GM18511 (cell line): ENCODE data around the gene HNMT.
"Not testable (repeated sequence)": the region's sequence is repeated elsewhere in the genome, so short reads cannot be mapped to it uniquely, and the experiment has no call there.

Experiments used
- ATAC-seq: cut with Tn5 transposase; IDR thresholded peaks from one replicate; pipeline ENCODE4 v1.9.1; 2021; ENCODE audit warnings: mild to moderate bottlenecking, moderate library complexity; ENCODE audit not compliant: unreplicated experiment

Gene HNMT

DNA sequence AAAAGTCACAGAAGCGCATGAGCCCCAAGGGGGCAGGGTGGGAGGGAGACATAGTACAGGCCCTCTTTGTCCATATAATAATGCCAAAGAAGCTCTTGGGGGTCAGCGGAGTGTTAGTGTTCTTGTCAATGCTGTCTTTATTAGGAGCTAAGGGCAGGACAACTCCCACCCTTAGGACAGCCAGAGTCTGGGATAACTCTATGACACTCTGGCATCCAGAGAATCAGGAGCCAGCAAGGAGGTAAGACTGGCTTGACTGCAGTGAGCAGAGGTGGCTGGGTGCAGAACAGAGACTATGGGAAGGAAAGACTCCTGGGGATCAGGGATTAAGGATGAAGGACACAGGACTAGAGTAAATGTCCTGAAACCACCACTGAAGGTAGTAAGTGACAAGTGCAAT lies 19.0 kb upstream of the HNMT start:
- ATAC-seq = no peak

DNA sequence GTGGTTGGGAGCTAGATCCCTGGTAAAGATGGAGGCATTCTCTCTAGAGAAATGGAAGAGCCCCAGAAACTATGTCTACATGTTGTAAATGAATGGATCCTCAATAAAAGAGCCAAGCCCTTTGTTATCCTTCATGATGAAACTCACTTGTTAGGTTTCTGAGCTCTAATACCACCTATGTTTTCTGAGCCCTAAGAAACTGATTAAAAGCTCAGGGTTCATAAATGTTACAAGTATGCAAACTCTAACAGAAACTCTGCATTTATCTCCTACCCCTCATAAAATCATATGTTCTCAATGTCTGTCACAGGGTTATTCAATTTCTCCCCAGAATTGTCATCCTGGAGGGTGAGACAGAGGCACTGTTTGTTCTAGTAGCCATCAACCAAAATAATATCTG lies 18.0 kb upstream of the HNMT start:
- no peak for ATAC-seq

DNA sequence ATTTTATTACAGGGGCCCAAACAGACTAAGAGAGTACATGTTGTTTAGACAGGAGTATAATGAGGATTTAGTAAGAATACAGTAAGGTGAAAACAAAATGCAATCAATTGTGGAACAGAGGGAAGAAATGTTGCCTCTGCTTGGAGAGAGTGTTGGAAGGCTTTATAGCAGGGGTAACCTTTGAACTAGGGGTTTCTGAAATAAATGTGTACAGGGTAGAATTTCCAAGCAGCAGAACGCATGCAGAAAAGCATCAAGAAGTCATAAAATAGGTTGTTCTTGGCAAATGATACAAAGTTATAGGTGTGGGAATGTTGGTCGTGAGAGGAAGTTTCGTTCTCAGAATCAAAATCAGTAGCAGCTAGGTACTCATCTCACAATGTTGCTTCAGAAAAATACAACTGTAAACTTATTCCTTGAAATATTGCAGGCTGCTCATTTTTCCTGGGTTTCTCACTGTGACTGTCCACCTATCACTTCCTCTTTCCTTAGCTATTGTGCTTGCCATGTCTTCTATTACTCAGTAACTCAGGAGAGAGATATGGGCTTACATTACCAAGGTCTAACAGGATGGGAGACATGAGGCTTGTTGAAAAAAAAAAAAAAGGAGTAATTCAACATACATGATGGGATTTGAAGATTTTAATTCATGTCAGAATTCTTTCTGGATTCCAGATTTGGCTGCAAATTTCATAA lies 17.1 kb upstream of the HNMT start:
- no peak for ATAC-seq

DNA sequence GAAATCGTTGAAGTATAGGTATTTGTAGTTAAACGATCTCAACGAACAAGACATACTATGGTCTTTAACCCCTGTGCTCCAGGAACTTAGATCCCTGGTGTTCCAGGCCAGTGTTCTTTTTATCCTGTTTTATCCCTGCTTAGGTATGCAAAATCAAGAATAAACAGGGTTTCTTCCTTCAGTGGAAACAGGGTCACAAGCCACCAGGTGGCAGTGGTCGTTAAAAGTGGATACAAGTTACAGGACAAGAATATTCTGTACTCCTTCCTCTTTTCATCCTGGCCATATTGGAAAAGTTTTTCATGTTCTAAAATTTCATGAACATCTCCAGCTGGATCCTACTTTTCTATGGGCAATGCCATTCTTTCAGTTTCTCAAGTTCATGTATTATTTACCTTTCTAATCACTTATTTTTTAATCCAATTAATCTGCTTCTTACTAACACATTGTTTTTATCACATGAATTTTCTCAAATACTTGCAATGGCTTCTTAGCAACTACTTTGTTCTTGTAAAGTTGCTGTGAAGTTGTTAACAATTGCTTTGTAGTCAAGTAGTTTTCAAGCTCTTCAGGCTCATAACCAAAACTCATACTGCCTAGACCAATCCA lies 16.4 kb upstream of the HNMT start:
- peak; percentile 46 for ATAC-seq

DNA sequence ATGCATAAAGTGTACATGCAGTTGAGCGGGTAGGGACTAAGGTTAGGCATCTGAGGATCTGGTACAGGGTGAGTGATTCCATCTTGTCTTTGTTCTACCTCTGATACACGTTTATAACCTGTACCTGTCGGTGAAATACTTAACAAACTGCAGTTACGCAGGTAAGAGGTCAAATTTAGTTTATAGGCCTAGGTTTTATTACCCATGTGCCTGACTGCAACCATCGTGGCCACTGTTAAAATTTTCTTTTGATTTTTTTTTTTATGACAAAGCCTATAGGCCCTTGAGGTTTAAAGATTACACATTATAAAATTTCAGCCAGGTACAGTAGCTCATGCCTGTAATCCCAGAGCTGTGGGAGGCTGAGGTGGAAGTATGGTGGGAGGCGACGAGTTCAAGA lies 15.4 kb upstream of the HNMT start:
- ATAC-seq = no peak

DNA sequence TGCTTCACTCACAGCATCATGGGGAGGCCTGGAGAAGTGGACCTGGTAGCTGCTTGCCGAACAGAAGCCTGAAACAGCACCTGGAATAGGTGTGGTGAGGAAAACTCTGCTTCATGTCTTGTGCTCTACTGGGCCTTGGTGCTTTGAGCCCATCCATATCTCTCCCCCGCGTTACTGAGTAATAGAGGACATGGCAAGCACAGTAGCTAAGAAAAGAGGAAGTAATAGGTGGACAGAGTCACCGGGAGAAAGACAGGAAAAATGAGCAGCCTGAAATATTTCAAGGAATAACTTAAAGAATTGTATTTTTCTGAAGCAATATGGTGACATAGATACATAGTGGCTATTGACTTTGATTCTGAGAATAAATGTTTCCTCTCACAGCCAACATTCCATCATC lies 14.0 kb upstream of the HNMT start:
- no peak for ATAC-seq

DNA sequence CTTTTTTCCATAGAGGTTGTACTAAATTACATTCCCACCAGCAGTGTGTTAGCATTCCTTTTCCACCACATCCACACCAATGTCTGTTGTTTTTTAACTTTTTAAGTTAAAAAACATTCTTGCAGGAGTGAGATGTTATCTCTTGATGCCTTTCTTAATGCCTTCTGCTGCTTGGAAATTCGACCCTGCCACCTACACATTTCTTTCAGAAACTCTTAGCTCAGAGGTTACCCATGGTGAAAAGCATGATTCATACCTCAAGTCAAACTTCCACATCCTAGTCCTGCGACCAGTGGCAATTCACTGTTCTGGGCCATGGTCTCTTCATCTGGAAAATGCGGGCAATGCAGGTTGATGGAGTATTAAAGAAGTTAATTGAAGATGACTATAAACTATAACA lies 12.7 kb upstream of the HNMT start:
- ATAC-seq = no peak

DNA sequence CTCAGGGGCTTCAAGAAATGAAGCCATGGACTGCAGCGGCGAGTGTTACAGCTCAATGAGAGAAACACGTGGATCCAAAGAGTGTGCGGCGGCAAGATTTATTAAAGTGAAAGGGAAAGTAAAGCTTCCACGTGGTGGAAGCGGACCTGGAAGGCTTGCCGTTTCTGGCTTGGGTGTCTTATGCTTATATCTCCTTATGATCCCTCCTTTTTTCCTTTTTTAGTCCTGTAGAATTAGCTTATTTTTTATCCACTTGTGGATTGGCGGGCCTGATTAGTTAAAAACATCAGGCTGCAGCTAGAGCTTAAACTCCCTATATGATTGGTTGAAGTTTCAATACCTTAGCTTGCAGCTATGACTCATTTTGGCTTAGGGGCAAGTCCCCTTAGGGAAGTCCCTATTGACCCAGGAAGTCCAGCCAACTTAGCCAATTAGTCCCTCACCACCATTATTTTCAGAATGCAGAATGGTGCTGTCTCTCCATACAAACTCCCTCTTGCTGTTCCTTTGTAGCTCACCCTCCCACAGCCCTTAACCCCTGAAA lies 11.6 kb upstream of the HNMT start:
- peak; percentile 61 for ATAC-seq

DNA sequence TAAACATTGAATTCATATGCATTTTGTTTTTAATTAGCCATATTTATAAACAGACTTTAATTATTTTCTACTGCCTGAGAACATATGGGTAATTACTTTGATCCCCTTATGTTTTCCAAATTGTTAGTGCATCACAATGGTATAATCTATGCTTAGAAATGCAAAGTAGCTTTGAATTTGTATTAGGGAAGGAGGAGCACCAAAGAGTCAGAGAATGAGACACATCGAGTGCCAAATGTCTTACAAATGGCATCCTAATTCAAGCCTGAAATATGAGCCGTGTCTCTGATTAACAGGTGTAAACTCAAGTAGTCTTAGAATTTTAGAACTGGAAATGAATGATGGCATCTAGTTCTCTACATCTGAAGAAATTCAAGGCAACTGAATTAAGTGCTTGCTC lies 8.7 kb upstream of the HNMT start:
- no peak for ATAC-seq

DNA sequence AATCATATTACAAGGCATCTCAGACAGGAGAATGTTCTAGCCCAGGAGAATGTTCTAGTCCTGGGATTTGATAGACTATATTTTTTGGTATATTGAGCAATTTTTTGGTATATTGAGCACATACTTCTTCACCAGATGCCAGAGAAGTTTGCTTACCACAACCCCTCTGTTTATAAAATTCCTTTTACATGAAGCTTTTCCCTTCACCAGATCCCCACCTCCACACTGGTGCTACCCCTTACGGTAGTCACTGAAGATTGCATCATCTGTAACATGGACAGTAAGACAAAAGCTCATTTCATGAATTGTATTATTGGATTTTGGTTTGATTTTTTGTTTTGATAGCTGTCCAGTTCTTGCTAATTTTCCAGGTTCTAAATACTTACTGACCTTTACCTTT lies 7.2 kb upstream of the HNMT start:
- ATAC-seq = no peak

DNA sequence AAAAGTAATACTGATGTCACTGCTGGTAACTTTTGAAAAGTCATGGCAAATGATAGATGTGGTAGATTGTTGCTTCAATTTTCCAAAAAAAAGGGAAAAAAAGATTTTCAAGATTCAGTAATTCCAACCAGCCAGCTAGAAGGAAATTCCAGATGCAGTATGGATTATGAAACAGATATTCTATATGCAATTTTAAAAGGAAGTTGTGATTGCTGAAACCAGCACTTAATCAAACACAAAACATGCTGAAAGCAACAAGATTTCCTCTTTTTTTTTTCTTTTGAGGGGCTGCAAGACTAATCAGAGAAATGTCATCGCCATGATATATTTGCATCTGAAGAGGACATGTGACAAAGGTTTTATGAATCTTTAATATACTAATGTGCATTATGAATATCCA lies 5.1 kb upstream of the HNMT start:
- ATAC-seq = no peak

DNA sequence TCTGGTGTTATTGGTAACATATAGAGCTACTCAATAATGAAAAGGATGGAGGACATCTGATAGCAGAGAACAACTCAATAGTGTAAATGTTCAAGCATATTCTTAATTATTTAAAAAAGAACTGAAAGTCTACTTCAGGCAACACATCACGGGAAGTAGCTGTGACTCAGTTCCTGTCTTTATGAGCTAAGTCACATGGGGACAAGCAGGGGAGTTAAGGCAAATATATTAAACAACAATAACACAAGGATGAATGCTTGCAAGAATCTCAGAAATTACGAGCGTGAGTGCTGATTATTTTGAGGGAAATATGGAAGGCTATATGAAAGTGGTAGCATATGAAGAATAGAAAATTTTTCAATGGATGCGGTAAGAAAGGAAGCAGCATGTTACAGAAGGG lies 4.0 kb upstream of the HNMT start:
- no peak for ATAC-seq

DNA sequence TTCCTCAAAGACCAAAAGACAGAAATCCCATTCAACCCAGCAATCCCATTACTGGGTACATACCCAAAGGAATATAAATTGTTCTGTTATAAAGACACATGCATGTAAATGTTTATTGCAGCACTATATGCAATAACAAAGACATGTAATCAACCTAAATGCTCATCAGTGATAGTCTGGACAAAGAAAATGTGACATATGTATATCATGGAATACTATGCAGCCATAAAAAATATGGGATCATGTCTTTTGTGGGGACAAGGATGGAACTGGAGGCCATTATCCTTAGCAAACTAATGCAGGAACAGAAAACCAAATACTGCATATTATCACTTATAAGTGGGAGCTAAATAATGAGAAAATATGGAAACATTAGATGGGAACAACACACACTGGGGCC lies 2.7 kb upstream of the HNMT start:
- no peak for ATAC-seq

DNA sequence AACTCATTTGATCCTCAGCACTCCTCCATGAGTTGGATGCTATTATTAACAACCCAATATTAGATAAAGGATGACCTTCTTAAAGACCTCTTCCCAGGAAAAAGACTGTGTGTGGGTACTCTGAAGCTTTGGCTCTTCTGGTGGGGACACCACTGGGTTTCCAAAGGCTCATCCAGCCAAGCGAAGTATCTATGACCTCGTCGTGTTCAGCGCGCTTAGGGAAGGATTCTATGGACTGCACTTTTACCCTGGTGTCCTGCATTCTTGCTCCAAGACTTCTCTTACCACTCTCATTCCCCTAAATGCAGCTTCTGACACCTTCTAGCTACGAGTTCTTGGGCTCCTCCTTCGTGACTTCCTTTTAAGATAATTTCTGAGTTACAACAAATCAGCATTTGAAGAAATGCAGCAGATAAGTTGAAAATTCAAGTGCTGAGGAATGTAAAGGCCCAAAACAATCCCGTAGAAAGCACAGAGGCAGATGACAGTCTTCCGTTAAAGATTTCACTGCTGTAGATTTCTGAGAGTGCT lies 673 bp upstream of the HNMT start:
- no peak for ATAC-seq

DNA sequence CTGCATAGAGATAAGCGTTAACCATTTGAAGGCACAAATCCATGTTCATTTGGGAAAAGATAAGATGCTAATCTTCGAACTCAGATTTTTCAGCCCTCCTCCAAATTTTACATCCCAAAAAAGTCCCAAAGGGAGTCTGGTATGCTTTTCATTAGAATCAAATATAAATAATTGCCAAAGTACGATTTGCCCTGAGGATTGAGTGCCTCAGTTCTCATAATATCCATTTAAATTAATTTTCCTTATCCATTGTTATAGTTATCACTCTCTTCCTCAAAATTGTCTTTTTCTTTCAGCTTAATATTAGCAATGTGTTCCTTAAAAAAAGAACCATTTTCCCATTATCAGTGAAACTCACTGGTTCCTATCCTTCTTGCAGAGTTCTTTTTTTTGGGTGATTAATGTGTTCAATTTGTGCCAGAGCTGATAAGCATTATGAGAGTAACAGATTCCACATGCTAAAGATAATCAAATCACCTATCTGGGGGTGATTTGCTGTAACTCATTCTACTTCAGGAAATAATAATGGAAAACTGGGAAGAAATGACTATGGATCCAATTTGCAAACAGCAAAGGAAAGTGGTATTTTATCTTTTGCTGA lies 686 bp downstream of the HNMT start:
- ATAC-seq = no peak

DNA sequence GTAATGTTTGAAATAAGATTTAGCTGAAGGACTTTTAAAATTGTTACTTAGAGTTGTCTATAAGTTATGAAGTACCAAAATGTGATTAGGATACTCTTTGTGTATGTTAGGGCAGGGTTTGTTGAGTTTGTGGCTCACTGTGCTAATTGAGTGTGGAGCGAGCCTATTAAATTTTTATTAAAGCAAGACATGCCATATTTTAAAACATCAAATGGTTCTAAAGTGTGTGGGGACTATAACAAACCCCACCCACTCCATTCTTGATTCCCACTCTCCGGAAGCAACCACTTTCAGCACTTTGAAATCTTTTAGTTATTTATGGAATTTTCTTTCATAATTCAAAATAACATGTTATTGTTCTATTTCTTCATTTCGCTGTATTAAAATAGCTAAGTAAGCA lies 1.8 kb downstream of the HNMT start:
- ATAC-seq = no peak

DNA sequence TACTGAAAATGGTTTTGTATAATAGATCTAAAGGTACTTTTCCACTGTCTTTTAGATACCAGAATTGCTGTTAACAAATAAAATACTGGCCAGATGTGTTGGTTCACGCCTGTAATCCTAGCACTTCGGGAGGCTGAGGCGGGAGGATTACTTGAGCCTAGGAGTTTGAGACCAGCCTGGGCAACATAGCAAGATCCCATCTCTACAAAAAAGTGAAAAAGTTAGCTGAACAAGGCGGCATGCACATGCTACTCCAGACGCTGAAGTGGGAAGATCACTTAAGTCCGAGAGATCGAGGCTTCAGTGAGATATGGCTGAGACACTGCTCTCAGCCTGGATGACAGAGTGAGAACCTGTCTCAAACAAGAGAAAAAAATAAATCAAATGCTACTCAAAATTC lies 2.8 kb downstream of the HNMT start:
- ATAC-seq = no peak

DNA sequence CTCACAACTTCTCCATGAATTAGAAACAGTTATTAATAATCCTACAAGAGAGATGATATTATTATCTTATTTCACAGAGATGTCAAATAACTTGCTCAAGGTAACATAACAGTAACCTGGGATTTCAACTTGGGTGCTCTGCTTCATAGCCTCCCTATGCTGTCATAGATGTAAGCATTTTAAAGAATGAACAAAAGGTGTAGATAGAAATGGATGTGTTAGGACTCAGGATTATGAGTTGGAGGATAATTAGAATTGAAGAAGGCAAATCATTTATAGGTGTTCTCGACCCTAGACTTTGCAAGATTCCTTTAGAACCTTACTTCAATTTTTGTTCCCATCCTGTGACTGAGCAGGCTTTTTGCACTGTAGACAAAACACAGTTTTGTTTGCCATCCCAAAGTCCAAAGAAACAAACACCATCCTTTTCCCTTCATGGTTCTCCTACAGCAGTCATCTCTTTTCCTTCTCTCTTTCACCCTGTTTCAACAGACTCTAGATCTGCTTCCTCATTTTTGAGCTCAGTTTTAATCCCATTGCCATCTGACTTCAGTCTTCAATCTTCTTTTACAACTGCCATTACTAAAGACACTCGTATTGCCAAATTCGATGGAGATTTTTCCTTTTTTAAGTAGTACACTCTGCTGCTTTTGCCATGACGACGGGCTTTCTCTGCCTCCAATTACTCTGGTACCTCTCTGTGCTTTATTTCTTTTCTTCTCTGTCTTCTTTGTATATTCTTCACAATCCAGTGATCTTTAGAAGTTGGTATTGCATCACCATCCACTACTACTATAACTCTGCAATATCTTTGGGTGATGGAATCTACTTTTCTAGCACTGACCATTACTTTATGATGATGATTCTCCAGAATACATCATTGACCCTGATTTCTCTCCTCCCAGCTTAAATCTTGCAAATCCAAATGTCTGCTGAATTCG lies 4.5 kb downstream of the HNMT start:
- no peak for ATAC-seq

DNA sequence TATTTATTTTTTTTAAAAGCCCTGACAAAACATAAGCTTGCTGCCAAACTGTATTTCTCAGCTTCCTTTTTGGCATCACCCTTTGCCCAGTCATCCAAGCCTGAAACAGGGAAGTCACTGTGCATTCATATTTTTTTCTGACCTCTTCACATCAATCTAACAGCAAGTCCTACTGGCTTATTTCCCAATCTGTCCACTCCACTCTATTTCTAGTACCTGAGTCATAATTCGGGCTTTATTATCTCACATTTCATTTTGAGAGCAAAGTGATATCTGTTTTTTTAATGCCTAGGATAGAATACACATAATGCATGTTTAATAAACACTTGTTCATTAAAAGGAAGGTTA lies 5.1 kb downstream of the HNMT start:
- ATAC-seq = no peak

DNA sequence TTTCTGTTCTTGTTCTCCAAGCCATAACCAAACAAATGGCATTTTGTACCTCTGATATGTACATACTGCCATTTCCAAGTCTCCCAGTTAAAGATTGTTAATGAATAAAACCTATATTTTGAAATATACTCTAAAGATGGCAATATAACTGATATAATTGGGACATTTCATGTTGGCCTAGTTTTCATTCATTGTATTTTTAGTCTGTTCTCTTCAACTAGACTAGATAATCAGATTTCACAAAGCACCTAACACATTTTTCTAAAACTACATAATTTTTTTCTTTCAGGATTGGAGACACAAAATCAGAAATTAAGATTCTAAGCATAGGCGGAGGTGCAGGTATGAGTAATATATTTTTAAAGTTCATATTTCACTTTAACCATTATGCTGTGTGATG lies 5.6 kb downstream of the HNMT start:
- no peak for ATAC-seq

DNA sequence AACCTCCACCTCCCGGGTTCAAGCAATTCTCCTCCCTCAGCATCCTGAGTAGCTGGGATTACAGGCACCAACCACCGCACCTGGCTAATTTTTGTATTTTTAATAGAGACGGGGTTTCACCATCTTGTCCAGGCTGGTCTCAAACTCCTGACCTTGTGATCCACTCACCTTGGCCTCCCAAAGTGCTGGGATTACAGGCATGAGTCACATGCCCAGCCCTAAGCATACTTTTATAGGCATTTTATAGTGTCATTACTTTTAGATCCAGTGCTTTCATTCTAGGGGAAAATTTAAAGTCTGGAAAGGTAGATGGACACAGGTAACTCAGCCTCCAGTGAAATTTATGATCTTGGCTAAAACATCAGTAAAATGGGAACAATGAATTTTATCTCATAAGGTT lies 7.0 kb downstream of the HNMT start:
- not testable (repeated sequence) for ATAC-seq
